ENCODE results near the gene ROR2. TPM values are rescaled to one million over a fixed set of nuclear protein-coding genes. Genes with fewer than 3 reads are reported as not detected.

ROR2 gene
- total RNA-seq, 4 donors from 2014 or later = 1.8 to 4.2 (median 2.7) TPM

GRCh38 chr9:91815896-91816295 is 134.1 kb downstream of the ROR2 start:
- H3K36me3 ChIP-seq = no peaks in the 10 kb centered on the region
- peaks cover 0 to 13% (median 0%) of the 10 kb centered on the region in 4 donors for H3K4me1 ChIP-seq
- H3K4me3 ChIP-seq = no peak overlapping the region
- H3K27me3 ChIP-seq = no peaks in the 10 kb centered on the region
- TF ChIP-seq, protein P1, sequence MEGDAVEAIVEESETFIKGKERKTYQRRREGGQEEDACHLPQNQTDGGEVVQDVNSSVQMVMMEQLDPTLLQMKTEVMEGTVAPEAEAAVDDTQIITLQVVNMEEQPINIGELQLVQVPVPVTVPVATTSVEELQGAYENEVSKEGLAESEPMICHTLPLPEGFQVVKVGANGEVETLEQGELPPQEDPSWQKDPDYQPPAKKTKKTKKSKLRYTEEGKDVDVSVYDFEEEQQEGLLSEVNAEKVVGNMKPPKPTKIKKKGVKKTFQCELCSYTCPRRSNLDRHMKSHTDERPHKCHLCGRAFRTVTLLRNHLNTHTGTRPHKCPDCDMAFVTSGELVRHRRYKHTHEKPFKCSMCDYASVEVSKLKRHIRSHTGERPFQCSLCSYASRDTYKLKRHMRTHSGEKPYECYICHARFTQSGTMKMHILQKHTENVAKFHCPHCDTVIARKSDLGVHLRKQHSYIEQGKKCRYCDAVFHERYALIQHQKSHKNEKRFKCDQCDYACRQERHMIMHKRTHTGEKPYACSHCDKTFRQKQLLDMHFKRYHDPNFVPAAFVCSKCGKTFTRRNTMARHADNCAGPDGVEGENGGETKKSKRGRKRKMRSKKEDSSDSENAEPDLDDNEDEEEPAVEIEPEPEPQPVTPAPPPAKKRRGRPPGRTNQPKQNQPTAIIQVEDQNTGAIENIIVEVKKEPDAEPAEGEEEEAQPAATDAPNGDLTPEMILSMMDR (IDR thresholded peaks at IDR 0.05) = no peak
- TF ChIP-seq EP300 (IDR thresholded peaks at IDR 0.05) = no peak
- TF ChIP-seq POLR2A (IDR thresholded peaks at IDR 0.05) = no peak
- 96% methylated on average over 10 of the region's 10 CpGs for WGBS, 2 donors
- H3K27ac ChIP-seq = no peak overlapping the region
- H3K9me3 ChIP-seq = no peaks in the 10 kb centered on the region
- DNase-seq (ENCODE audit: low spot score in 2 of 2) = no peak

DNA sequence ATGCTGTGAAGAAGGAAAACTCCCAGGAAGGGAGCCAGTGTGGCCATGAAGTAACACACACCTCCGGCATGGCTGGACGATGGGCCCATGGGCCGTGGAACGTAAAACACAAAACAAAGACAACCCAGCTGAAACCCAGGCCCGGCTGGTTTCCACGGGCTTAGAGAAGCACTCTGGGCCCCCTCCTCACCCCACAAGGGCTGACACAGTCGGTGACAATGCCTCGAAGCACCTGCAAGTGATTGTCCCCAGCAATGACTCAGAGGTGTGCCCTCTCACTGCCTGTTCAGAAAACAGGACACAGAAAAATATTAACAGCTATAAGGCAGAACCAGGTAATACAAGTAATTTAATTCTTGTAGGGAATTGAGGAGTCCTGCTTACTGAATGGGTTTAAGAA is 135.3 kb downstream of the ROR2 start:
- DNase-seq (ENCODE audit: low spot score in 2 of 2) = no peak
- TF ChIP-seq, protein P1 (IDR thresholded peaks at IDR 0.05) = no peak
- TF ChIP-seq EP300 (IDR thresholded peaks at IDR 0.05) (no peak), POLR2A (IDR thresholded peaks at IDR 0.05) (no peak)
- Histone ChIP-seq H3K4me1 (peaks cover 0 to 13% (median 0%) of the 10 kb centered on the region in 4 donors), H3K27ac (no peak overlapping the region), H3K9me3 (no peaks in the 10 kb centered on the region), H3K4me3 (no peak overlapping the region), H3K27me3 (no peaks in the 10 kb centered on the region), H3K36me3 (no peaks in the 10 kb centered on the region)
- 67 to 75% methylated on average over 7 to 8 of the region's 8 CpGs for WGBS, 2 donors

- Histone ChIP-seq H3K4me1 (peaks cover 0 to 13% (median 0%) of the 10 kb centered on the region in 4 donors), H3K36me3 (no peaks in the 10 kb centered on the region), H3K27me3 (no peaks in the 10 kb centered on the region), H3K9me3 (no peaks in the 10 kb centered on the region), H3K4me3 (no peak overlapping the region), H3K27ac (no peak overlapping the region)
- TF ChIP-seq POLR2A (IDR thresholded peaks at IDR 0.05) (no peak), EP300 (IDR thresholded peaks at IDR 0.05) (no peak)
- TF ChIP-seq, protein P1 (IDR thresholded peaks at IDR 0.05) = no peak
- DNase-seq (ENCODE audit: low spot score in 2 of 2) = no peak
- 83 to 84% methylated on average over 9 of the region's 9 CpGs for WGBS, 2 donors
These were observed 135.8 kb downstream of the ROR2 start for GRCh38 chr9:91814201-91814600.

- H3K36me3 ChIP-seq = no peaks in the 10 kb centered on the region
- no peak overlapping the region for H3K4me3 ChIP-seq
- H3K4me1 ChIP-seq = peaks cover 0 to 12% (median 0%) of the 10 kb centered on the region in 4 donors
- 74 to 85% methylated on average over 11 of the region's 11 CpGs for WGBS, 2 donors
- H3K9me3 ChIP-seq = no peaks in the 10 kb centered on the region
- H3K27me3 ChIP-seq = no peaks in the 10 kb centered on the region
- no peak overlapping the region for H3K27ac ChIP-seq
- TF ChIP-seq POLR2A (IDR thresholded peaks at IDR 0.05) (no peak), EP300 (IDR thresholded peaks at IDR 0.05) (no peak)
- TF ChIP-seq, protein P1 (IDR thresholded peaks at IDR 0.05) = no peak
- no peak for DNase-seq (ENCODE audit: low spot score in 2 of 2)
These were observed 136.7 kb downstream of the ROR2 start for GRCh38 chr9:91813176-91813795.

DNA sequence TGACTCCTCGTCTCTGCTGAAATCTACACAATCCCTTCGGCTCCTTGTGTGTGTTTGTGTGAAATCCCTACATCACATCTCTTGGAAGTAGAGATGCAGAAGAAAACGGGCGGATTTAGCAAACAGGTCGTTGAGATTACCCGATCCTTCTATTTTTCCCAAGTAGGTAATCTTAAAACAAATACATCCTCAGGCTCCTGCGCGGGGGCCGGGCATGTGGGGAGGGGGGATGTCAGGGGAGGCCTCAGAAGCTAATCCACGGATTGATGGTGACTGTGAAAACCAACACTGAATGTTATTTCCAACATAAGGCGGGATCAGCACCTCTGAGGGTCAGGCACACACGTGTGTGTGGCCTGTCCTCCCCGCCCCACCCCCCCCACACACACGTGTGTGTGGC is 137.8 kb downstream of the ROR2 start:
- peaks cover 0 to 1% (median 0%) of the 10 kb centered on the region in 4 donors for H3K4me1 ChIP-seq
- no peak for TF ChIP-seq EP300 (IDR thresholded peaks at IDR 0.05)
- TF ChIP-seq, protein P1 (IDR thresholded peaks at IDR 0.05) = no peak
- TF ChIP-seq POLR2A (IDR thresholded peaks at IDR 0.05) = no peak

More for the DNA sequence above, 137.8 kb downstream of the ROR2 start:
- 86 to 87% methylated on average over 14 of the region's 14 CpGs for WGBS, 2 donors
- H3K27ac ChIP-seq = no peak overlapping the region
- no peaks in the 10 kb centered on the region for H3K36me3 ChIP-seq
- no peak for DNase-seq (ENCODE audit: low spot score in 2 of 2)
- no peaks in the 10 kb centered on the region for H3K27me3 ChIP-seq
- H3K4me3 ChIP-seq = no peak overlapping the region
- H3K9me3 ChIP-seq = no peaks in the 10 kb centered on the region
